Ecto neural progenitor cell (in vitro differentiated cells): Measurements from ENCODE around the gene ARHGAP18.
"Not testable (repeated sequence)": the region's sequence is repeated elsewhere in the genome, so short reads cannot be mapped to it uniquely, and the experiment has no call there.

ENCODE experiments used
- DNase-seq: peaks from one replicate; pipeline ENCODE4 v3.0.0-alpha.2; 2018; ENCODE audit warnings: low spot score

ARHGAP18 gene

GRCh38 chr6:129577691-129578090 is 132.3 kb downstream of the ARHGAP18 start:
- DNase-seq: no peak

- DNase-seq: no peak
Measured at GRCh38 chr6:129576456-129576855, 133.5 kb downstream of the ARHGAP18 start.

- no peak for DNase-seq
Measured at GRCh38 chr6:129575378-129576118, 134.4 kb downstream of the ARHGAP18 start.

GRCh38 chr6:129574605-129575004 is 135.4 kb downstream of the ARHGAP18 start:
- not testable (repeated sequence) for DNase-seq

GRCh38 chr6:129570929-129571328 is 139.0 kb downstream of the ARHGAP18 start:
- not testable (repeated sequence) for DNase-seq

GRCh38 chr6:129568015-129568414 is 142.0 kb downstream of the ARHGAP18 start:
- DNase-seq: no peak

GRCh38 chr6:129567374-129567773 is 142.6 kb downstream of the ARHGAP18 start:
- no peak for DNase-seq

- DNase-seq: no peak
Measured at GRCh38 chr6:129565811-129566210, 144.2 kb downstream of the ARHGAP18 start.

- DNase-seq: no peak
Measured at GRCh38 chr6:129565366-129565765, 144.6 kb downstream of the ARHGAP18 start.

- no peak for DNase-seq
Measured at GRCh38 chr6:129558248-129558647, 151.7 kb downstream of the ARHGAP18 start.

GRCh38 chr6:129555206-129555832 is 154.7 kb downstream of the ARHGAP18 start:
- DNase-seq: no peak

GRCh38 chr6:129552413-129552812 is 157.6 kb downstream of the ARHGAP18 start:
- DNase-seq: no peak

GRCh38 chr6:129551486-129551885 is 158.5 kb downstream of the ARHGAP18 start:
- DNase-seq: no peak

- DNase-seq: no peak
Measured at GRCh38 chr6:129546702-129547101, 163.3 kb downstream of the ARHGAP18 start.

GRCh38 chr6:129544892-129545612 is 164.9 kb downstream of the ARHGAP18 start:
- no peak for DNase-seq

- DNase-seq: no peak
Measured at GRCh38 chr6:129543981-129544380, 166.0 kb downstream of the ARHGAP18 start.

GRCh38 chr6:129542705-129543104 is 167.3 kb downstream of the ARHGAP18 start:
- DNase-seq: no peak

GRCh38 chr6:129539032-129539431 is 170.9 kb downstream of the ARHGAP18 start:
- no peak for DNase-seq

GRCh38 chr6:129536271-129536670 is 173.7 kb downstream of the ARHGAP18 start:
- DNase-seq: no peak

GRCh38 chr6:129534926-129535325 is 175.1 kb downstream of the ARHGAP18 start:
- no peak for DNase-seq
